Stimulated activated CD4-positive, alpha-beta T cell treated with anti-CD3 and anti-CD28 coated beads, Interleukin-2, amount 100 ng/mL, for 4 hours (primary cell): ENCODE data around the gene PGRMC1.
"Not testable (repeated sequence)": the region's sequence is repeated elsewhere in the genome, so short reads cannot be mapped to it uniquely, and the experiment has no call there.

Source experiments
- DNase-seq: peaks from one replicate; pipeline ENCODE4 v3.0.0-alpha.2; 2020; ENCODE audit warnings: low read depth

Gene PGRMC1

GRCh38 chrX:119235051-119235511 is 1.0 kb upstream of the PGRMC1 start:
- DNase-seq = no peak

GRCh38 chrX:119236623-119237561 is 807 bp downstream of the PGRMC1 start:
- peak; percentile 2 for DNase-seq

- DNase-seq = no peak
These were observed 1.5 kb downstream of the PGRMC1 start for GRCh38 chrX:119237562-119237942.

- DNase-seq = no peak
These were observed 2.5 kb downstream of the PGRMC1 start for GRCh38 chrX:119238557-119238956.

- DNase-seq = no peak
These were observed 4.3 kb downstream of the PGRMC1 start for GRCh38 chrX:119240356-119240755.

GRCh38 chrX:119247702-119248101 is 11.6 kb downstream of the PGRMC1 start:
- DNase-seq = no peak

GRCh38 chrX:119249891-119250290 is 13.8 kb downstream of the PGRMC1 start:
- no peak for DNase-seq

- no peak for DNase-seq
These were observed 15.3 kb downstream of the PGRMC1 start for GRCh38 chrX:119251386-119251785.

GRCh38 chrX:119252716-119253115 is 16.6 kb downstream of the PGRMC1 start:
- no peak for DNase-seq

GRCh38 chrX:119266364-119266995 is 30.4 kb downstream of the PGRMC1 start:
- no peak for DNase-seq

GRCh38 chrX:119267115-119267514 is 31.0 kb downstream of the PGRMC1 start:
- DNase-seq = not testable (repeated sequence)

- DNase-seq = no peak
These were observed 36.9 kb downstream of the PGRMC1 start for GRCh38 chrX:119272882-119273419.

- peak; percentile 32 for DNase-seq
These were observed 37.5 kb downstream of the PGRMC1 start for GRCh38 chrX:119273420-119274192.

- not testable (repeated sequence) for DNase-seq
These were observed 46.3 kb downstream of the PGRMC1 start for GRCh38 chrX:119282347-119282746.

- DNase-seq = no peak
These were observed 52.9 kb downstream of the PGRMC1 start for GRCh38 chrX:119288890-119289393.

GRCh38 chrX:119290476-119290875 is 54.4 kb downstream of the PGRMC1 start:
- no peak for DNase-seq

- DNase-seq = not testable (repeated sequence)
These were observed 55.2 kb downstream of the PGRMC1 start for GRCh38 chrX:119291246-119291645.

- no peak for DNase-seq
These were observed 56.4 kb downstream of the PGRMC1 start for GRCh38 chrX:119292445-119292844.
